ENCODE measurements around the gene AANAT. TPM values are rescaled to one million over a fixed set of nuclear protein-coding genes. Genes with fewer than 3 reads are reported as not detected.
A peak's percentile ranks its signal among the peaks of the same experiment; 100 is the strongest.

Gene AANAT
- total and polyA plus RNA-seq, 7 experiments from 2014 or later: not detected

DNA sequence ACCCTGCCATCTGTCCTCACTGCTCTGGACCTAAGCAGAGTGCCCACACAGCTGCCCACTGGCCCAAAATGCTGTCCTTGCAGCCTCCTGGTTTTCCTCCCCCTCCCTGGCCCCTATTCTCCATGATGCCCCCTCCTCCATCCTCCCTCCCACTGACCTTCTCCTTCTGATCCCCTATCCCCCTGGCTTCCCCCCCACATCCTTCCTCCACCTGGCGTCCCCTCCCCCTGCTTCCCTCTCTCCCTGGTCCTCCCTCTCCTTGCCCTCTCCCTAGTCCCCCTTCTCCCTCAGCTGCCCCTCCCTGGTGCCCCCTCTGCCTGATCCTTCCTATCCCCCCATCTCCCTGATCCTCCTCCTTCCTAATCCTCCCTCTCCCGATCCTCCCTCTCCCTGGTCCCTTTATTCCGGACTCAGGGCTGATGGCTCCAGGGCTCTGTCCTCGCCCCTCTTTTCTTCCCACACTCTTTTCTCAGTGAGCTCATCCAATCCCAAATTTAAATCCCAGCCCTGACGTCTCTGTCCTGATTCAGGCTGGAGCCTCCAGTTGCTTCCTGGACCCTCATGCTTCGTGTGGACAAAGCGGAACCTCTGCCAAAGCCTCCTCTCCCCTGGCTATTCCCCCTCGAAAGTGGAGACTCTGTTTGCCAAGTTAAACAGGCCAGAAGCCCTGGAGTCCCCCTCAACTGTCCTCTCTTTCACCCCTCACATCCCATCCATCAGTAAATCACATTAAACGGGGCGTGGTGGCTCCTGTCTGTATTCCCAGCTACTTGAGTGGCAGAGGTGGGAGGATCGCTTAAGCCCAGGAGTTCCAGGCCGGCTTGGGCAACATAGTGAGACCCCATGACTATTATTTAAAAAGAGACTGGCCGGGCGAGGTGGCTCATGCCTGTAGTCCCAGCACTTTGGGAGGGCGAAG, 51.9 kb downstream of the AANAT start:
- no peak overlapping the region for H3K27ac ChIP-seq (ENCODE audit: low read depth, low read length)
- Mint-ChIP-seq H3K9me3 (peaks cover 0 to 5% (median 0%) of the 10 kb centered on the region in 11 donors), H3K27me3 (peaks cover 0 to 10% (median 0%) of the 10 kb centered on the region in 5 donors), H3K4me1 (peaks cover 25 to 50% (median 37%) of the 10 kb centered on the region in 7 donors), H3K4me3 (no peak overlapping the region), H3K27ac (peak overlapping the region in 7 of 9 donors; percentile 32 to 100 (median 81)), H3K36me3 (peaks cover 0 to 1% (median 0%) of the 10 kb centered on the region in 5 donors)
- ChIA-PET POLR2A (interaction anchor here (2.4 kb wide), 1 partner anchor 18 kb away, joined by 10 read pairs; the partner anchor contains the start of gene RHBDF2), CTCF (interaction anchor here (0.5 to 1.2 kb wide), 4 partner anchors 12 to 194 kb away, joined by 3 to 5 read pairs (median 4); no protein-coding TSS in a partner anchor)
- no peak overlapping the region for H3K4me3 ChIP-seq (ENCODE audit: low read length)
- H3K36me3 ChIP-seq (ENCODE audit: control insufficient read depth in 2 of 3, insufficient read depth in 3 of 3, low read length in 3 of 3): no peaks in the 10 kb centered on the region
- no peaks in the 10 kb centered on the region for H3K9me3 ChIP-seq (ENCODE audit: control insufficient read depth in 2 of 3, low read length in 3 of 3)
- intact Hi-C loops (cut with micrococcal nuclease): loop anchor here (5.0 kb wide), 3 partner anchors 67 to 218 kb away; partner anchors contain the start of genes MFSD11 (in 1 of the 2), SRSF2 (in 1 of the 2) and UBE2O (in 1 of the 2)
- DNase-seq: no peak
- H3K4me1 ChIP-seq (ENCODE audit: control insufficient read depth in 2 of 2, insufficient read depth in 2 of 2, low read length in 2 of 2): peaks cover 36 to 42% of the 10 kb centered on the region in 2 donors
- no peaks in the 10 kb centered on the region for H3K27me3 ChIP-seq (ENCODE audit: control insufficient read depth in 2 of 2, insufficient read depth in 2 of 2, low read length in 2 of 2)
- ATAC-seq: no peak

Other genes starting within 250 kb of the AANAT start
- gene RNF157, start 227.1 kb upstream of the AANAT start, total RNA-seq: 10 to 100 TPM; 49.2 to 96.3 (median 50.8) TPM
- gene RNF157, start 227.1 kb upstream of the AANAT start, polyA plus RNA-seq: 10 to 100 TPM; 10.4 to 17.3 TPM
- 100 to 1,000 TPM; 103 to 263 (median 241) TPM for gene UBALD2, start 202.3 kb upstream of the AANAT start, total RNA-seq
- 10 to 100 TPM in 1 of 2 donors, 1 to 10 TPM in 1; 6.9 to 11.1 TPM for gene UBALD2, start 202.3 kb upstream of the AANAT start, polyA plus RNA-seq
- gene QRICH2, start 159.3 kb upstream of the AANAT start, total RNA-seq: 1 to 10 TPM; 2.1 to 6.8 (median 4.0) TPM
- gene QRICH2, start 159.3 kb upstream of the AANAT start, polyA plus RNA-seq: under 1 TPM; 0.09 to 0.71 TPM
- gene PRPSAP1, start 113.7 kb upstream of the AANAT start, total RNA-seq: 10 to 100 TPM; 19.6 to 55.9 (median 45.8) TPM
- 10 to 100 TPM; 53.3 to 59.1 TPM for gene PRPSAP1, start 113.7 kb upstream of the AANAT start, polyA plus RNA-seq
- 10 to 100 TPM in 1 of 5 experiments, 1 to 10 TPM in 2, under 1 TPM in 2; 0.43 to 14.1 (median 1.9) TPM for gene SPHK1, start 83.0 kb upstream of the AANAT start, total RNA-seq
- gene SPHK1, start 83.0 kb upstream of the AANAT start, polyA plus RNA-seq: under 1 TPM; 0.45 to 0.46 TPM
- 10 to 100 TPM; 32.6 to 50.8 (median 41.6) TPM for gene UBE2O, start 14.5 kb upstream of the AANAT start, total RNA-seq
- gene UBE2O, start 14.5 kb upstream of the AANAT start, polyA plus RNA-seq: 10 to 100 TPM in 1 of 2 donors, 1 to 10 TPM in 1; 8.7 to 15.4 TPM
- 100 to 1,000 TPM in 1 of 5 experiments, 10 to 100 TPM in 4; 31.1 to 119 (median 35.4) TPM for gene RHBDF2, start 33.8 kb downstream of the AANAT start, total RNA-seq
- 1 to 10 TPM; 2.9 to 7.5 TPM for gene RHBDF2, start 33.8 kb downstream of the AANAT start, polyA plus RNA-seq
- not detected for gene CYGB, start 70.1 kb downstream of the AANAT start, total RNA-seq
- under 1 TPM; 0.33 to 0.35 TPM for gene CYGB, start 70.1 kb downstream of the AANAT start, polyA plus RNA-seq
- not detected for gene PRCD, start 72.4 kb downstream of the AANAT start, total RNA-seq
- 1 to 10 TPM in 1 of 2 donors, not detected in 1; 1.3 TPM for gene PRCD, start 72.4 kb downstream of the AANAT start, polyA plus RNA-seq
- gene ST6GALNAC2, start 118.3 kb downstream of the AANAT start, total RNA-seq: 1 to 10 TPM in 1 of 5 experiments, under 1 TPM in 2, not detected in 2; 0.48 to 7.5 (median 0.58) TPM
- gene ST6GALNAC2, start 118.3 kb downstream of the AANAT start, polyA plus RNA-seq: not detected
- gene ST6GALNAC1, start 176.2 kb downstream of the AANAT start, total RNA-seq: 1 to 10 TPM; 1.4 to 5.8 (median 2.0) TPM
- gene ST6GALNAC1, start 176.2 kb downstream of the AANAT start, polyA plus RNA-seq: 10 to 100 TPM; 10.3 to 20.7 TPM
- gene MXRA7, start 243.4 kb downstream of the AANAT start, total RNA-seq: 1 to 10 TPM; 2.1 to 7.5 (median 2.8) TPM
- gene MXRA7, start 243.4 kb downstream of the AANAT start, polyA plus RNA-seq: 1 to 10 TPM; 1.8 to 2.7 TPM

All from naive thymus-derived CD4-positive, alpha-beta T cell (primary cell).